Measurements from ENCODE around the gene OTOP2. TPM values are rescaled to one million over a fixed set of nuclear protein-coding genes. Genes with fewer than 3 reads are reported as not detected.
A peak's percentile ranks its signal among the peaks of the same experiment; 100 is the strongest.

The OTOP2 gene
- total RNA-seq, 1 donor from 2014 or later: not detected

DNA sequence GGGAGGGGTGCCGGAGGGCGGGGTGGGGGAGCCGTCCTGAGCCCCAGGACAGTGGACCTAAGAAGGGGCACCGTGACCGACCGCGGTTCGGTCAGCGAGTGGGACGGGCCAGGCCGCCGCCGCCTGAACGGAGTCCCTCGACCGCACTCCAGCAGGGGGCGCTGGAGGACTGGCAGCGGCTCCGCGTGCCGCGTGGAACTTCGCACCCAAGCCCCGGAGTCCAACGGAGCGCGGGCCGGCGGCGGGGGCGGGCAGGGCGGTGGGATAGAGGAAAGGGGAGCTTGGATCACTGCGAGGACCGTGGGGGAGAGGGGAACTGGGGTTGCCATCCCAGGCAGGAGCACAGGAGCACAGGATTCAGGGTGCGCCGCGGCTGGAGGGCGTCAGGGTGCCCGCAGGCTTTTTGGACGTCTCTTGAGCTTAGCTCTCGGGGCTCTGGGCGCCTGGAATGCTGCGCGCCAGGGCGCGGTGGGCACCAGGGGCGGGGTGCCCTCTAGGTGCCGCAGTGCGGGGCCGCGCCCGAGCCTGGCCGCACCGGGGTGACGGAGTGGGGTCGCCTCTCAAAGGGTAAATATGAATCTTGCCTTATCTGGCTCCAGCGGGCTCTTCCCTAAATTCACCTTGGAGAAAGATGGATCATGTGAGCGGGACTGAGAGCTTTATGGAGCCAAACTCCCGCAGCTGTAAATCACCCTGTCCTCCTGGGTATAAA, 379 bp upstream of the OTOP2 start:
- Mint-ChIP-seq H3K36me3 (ENCODE audit: low read depth) (no peaks in the 10 kb centered on the region), H3K27me3 (ENCODE audit: low read depth) (peaks cover 78% of the 10 kb centered on the region), H3K9me3 (no peaks in the 10 kb centered on the region), H3K4me1 (no peaks in the 10 kb centered on the region), H3K27ac (ENCODE audit: unreplicated experiment) (no peak overlapping the region), H3K4me3 (no peak overlapping the region)
- peak; percentile 69 for DNase-seq (ENCODE audit: low read depth, low spot score)
- TF ChIP-seq, protein P1, sequence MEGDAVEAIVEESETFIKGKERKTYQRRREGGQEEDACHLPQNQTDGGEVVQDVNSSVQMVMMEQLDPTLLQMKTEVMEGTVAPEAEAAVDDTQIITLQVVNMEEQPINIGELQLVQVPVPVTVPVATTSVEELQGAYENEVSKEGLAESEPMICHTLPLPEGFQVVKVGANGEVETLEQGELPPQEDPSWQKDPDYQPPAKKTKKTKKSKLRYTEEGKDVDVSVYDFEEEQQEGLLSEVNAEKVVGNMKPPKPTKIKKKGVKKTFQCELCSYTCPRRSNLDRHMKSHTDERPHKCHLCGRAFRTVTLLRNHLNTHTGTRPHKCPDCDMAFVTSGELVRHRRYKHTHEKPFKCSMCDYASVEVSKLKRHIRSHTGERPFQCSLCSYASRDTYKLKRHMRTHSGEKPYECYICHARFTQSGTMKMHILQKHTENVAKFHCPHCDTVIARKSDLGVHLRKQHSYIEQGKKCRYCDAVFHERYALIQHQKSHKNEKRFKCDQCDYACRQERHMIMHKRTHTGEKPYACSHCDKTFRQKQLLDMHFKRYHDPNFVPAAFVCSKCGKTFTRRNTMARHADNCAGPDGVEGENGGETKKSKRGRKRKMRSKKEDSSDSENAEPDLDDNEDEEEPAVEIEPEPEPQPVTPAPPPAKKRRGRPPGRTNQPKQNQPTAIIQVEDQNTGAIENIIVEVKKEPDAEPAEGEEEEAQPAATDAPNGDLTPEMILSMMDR (conservative IDR thresholded peaks at IDR 0.05): peak; percentile 95

DNA sequence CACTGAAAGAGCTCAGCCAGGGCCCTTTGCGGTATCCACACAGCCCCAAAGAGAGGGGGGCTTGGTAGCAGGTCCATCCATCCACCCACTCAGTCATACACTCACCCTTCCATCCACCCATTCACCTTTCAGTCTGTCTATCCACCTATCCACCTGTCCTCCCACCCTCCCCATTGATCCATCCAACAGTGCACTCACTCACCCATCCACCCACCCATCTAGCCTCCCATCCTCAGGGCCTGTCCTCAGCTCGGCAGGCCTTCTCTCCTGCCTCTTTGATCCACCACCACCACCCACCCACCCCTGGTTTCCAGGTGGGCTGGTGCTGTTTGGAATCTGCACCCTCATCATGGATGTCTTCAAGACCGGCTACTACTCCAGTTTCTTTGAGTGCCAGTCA, 1.2 kb downstream of the OTOP2 start:
- Mint-ChIP-seq H3K27ac (ENCODE audit: unreplicated experiment) (no peak overlapping the region), H3K4me1 (no peaks in the 10 kb centered on the region), H3K36me3 (ENCODE audit: low read depth) (no peaks in the 10 kb centered on the region), H3K9me3 (no peaks in the 10 kb centered on the region), H3K4me3 (no peak overlapping the region), H3K27me3 (ENCODE audit: low read depth) (peaks cover 82% of the 10 kb centered on the region)
- no peak for DNase-seq (ENCODE audit: low read depth, low spot score)
- TF ChIP-seq, protein P1 (conservative IDR thresholded peaks at IDR 0.05): no peak

DNA sequence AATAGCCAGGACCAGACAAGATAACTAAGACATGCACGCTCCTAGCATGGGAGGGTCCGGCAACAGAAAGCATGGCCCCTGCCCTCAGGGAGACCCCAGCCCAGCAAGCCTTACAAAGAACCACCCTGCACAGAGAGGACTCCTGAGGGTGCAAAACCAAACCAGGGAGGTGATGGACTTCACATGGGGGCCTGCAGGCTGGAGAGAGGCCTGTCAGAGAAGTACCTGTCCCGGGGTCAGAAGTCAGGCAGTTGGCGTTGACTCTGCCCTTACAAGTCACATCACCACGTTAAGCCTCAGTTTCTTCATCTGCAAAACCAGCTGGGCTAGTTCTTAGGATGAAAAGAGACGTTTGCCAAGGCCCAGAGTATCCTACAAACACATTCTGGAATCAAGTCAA, 4.7 kb downstream of the OTOP2 start:
- TF ChIP-seq, protein P1 (conservative IDR thresholded peaks at IDR 0.05): no peak
- no peak for DNase-seq (ENCODE audit: low read depth, low spot score)
- H3K9me3 Mint-ChIP-seq: no peaks in the 10 kb centered on the region
- no peak overlapping the region for H3K4me3 Mint-ChIP-seq
- H3K27ac Mint-ChIP-seq (ENCODE audit: unreplicated experiment): no peak overlapping the region
- peaks cover 95% of the 10 kb centered on the region for H3K27me3 Mint-ChIP-seq (ENCODE audit: low read depth)
- no peaks in the 10 kb centered on the region for H3K4me1 Mint-ChIP-seq
- no peaks in the 10 kb centered on the region for H3K36me3 Mint-ChIP-seq (ENCODE audit: low read depth)

DNA sequence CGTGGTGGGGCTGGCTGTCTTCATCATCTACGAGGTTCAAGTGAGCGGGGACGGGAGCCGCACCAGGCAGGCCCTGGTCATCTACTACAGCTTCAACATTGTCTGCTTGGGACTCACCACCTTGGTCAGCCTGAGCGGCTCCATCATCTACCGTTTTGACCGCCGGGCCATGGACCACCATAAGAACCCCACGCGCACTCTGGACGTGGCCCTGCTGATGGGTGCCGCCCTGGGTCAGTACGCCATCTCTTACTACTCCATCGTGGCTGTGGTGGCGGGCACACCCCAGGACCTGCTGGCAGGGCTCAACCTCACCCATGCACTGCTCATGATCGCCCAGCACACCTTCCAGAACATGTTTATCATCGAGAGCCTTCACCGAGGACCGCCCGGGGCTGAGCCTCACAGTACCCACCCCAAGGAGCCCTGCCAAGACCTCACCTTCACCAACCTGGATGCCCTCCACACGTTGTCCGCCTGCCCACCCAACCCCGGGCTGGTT, 6.5 kb downstream of the OTOP2 start:
- TF ChIP-seq, protein P1 (conservative IDR thresholded peaks at IDR 0.05): no peak
- no peaks in the 10 kb centered on the region for H3K9me3 Mint-ChIP-seq
- no peak overlapping the region for H3K4me3 Mint-ChIP-seq
- H3K27me3 Mint-ChIP-seq (ENCODE audit: low read depth): peaks cover 94% of the 10 kb centered on the region
- no peaks in the 10 kb centered on the region for H3K4me1 Mint-ChIP-seq
- no peak for DNase-seq (ENCODE audit: low read depth, low spot score)
- H3K27ac Mint-ChIP-seq (ENCODE audit: unreplicated experiment): no peak overlapping the region
- H3K36me3 Mint-ChIP-seq (ENCODE audit: low read depth): no peaks in the 10 kb centered on the region

DNA sequence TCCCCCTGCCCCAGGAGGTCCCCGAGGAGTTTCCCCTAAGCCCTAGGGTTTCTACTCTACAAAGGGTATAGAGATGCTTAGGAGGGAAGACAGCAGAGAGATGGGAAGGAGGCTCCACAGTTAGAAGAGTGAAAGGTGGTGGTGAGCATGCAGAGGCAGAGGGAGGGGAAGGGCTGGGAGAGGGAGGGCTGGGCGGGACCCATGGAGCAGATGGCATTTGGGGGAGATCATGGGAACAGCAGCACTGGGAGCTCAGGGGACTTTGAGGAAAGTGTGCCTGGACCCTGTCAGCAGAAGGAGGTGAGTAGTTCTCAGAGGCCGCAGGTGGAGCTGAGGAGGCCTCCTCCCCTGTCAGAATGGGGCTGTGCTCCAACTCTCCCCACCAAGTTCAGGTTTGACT, 11.0 kb downstream of the OTOP2 start:
- DNase-seq (ENCODE audit: low read depth, low spot score): no peak
- no peaks in the 10 kb centered on the region for H3K9me3 Mint-ChIP-seq
- no peaks in the 10 kb centered on the region for H3K36me3 Mint-ChIP-seq (ENCODE audit: low read depth)
- H3K4me3 Mint-ChIP-seq: no peak overlapping the region
- no peak overlapping the region for H3K27ac Mint-ChIP-seq (ENCODE audit: unreplicated experiment)
- H3K27me3 Mint-ChIP-seq (ENCODE audit: low read depth): peaks cover 96% of the 10 kb centered on the region
- H3K4me1 Mint-ChIP-seq: no peaks in the 10 kb centered on the region
- TF ChIP-seq, protein P1 (conservative IDR thresholded peaks at IDR 0.05): no peak

All from neural crest cell (in vitro differentiated cells).